IPS-NIHi7 (cell line): ENCODE data around the gene MOB2.
"Not testable (repeated sequence)": the region's sequence is repeated elsewhere in the genome, so short reads cannot be mapped to it uniquely, and the experiment has no call there.

ENCODE experiments used
- DNase-seq: peaks from one replicate; pipeline ENCODE4 v3.0.0; 2012; ENCODE audit warnings: mixed read lengths; ENCODE audit errors: extremely low spot score

MOB2 gene

GRCh38 chr11:1442807-1443366, 43.7 kb downstream of the MOB2 start:
- DNase-seq: no peak

GRCh38 chr11:1442163-1442562, 44.4 kb downstream of the MOB2 start:
- peak; percentile 94 for DNase-seq

- no peak for DNase-seq
Observed at GRCh38 chr11:1440496-1440895, 46.1 kb downstream of the MOB2 start.

- DNase-seq: no peak
Observed at GRCh38 chr11:1440066-1440465, 46.5 kb downstream of the MOB2 start.

GRCh38 chr11:1439341-1439740, 47.2 kb downstream of the MOB2 start:
- no peak for DNase-seq

- DNase-seq: no peak
Observed at GRCh38 chr11:1438967-1439330, 47.6 kb downstream of the MOB2 start.

GRCh38 chr11:1438261-1438966, 48.2 kb downstream of the MOB2 start:
- DNase-seq: no peak

- peak; percentile 66 for DNase-seq
Observed at GRCh38 chr11:1437500-1437899, 49.1 kb downstream of the MOB2 start.

- DNase-seq: peak; percentile 52
Observed at GRCh38 chr11:1436468-1437039, 50.0 kb downstream of the MOB2 start.

GRCh38 chr11:1435820-1436467, 50.6 kb downstream of the MOB2 start:
- DNase-seq: peak; percentile 82

- not testable (repeated sequence) for DNase-seq
Observed at GRCh38 chr11:1435479-1435819, 51.1 kb downstream of the MOB2 start.

- DNase-seq: no peak
Observed at GRCh38 chr11:1433977-1434640, 52.5 kb downstream of the MOB2 start.

- DNase-seq: no peak
Observed at GRCh38 chr11:1433568-1433967, 53.0 kb downstream of the MOB2 start.

- DNase-seq: no peak
Observed at GRCh38 chr11:1428762-1429316, 57.7 kb downstream of the MOB2 start.

- DNase-seq: no peak
Observed at GRCh38 chr11:1425439-1425838, 61.1 kb downstream of the MOB2 start.

- no peak for DNase-seq
Observed at GRCh38 chr11:1425006-1425405, 61.6 kb downstream of the MOB2 start.

GRCh38 chr11:1423406-1423805, 63.2 kb downstream of the MOB2 start:
- not testable (repeated sequence) for DNase-seq

- no peak for DNase-seq
Observed at GRCh38 chr11:1422981-1423380, 63.6 kb downstream of the MOB2 start.

GRCh38 chr11:1422481-1422880, 64.1 kb downstream of the MOB2 start:
- peak; percentile 71 for DNase-seq

GRCh38 chr11:1421291-1421690, 65.3 kb downstream of the MOB2 start:
- DNase-seq: no peak

- no peak for DNase-seq
Observed at GRCh38 chr11:1419811-1420210, 66.8 kb downstream of the MOB2 start.
